DOHH2 (cell line): ENCODE measurements around the gene FOXD4.
"Not testable (repeated sequence)": the region's sequence is repeated elsewhere in the genome, so short reads cannot be mapped to it uniquely, and the experiment has no call there.

Experiments used
- CTCF ChIP-seq: fragments of 200-600 bp; sonication (generic); IDR thresholded peaks from one replicate; pipeline ENCODE4 v1.5.1; 2014; ENCODE audit warnings: antibody characterized with exemption, mild to moderate bottlenecking, low read depth, low read length; ENCODE audit not compliant: poor library complexity, severe bottlenecking
- EZH2phosphoT487 ChIP-seq: fragments of 200-600 bp; sonication (generic); IDR thresholded peaks from 2 replicates; pipeline ENCODE4 v1.6.1; 2017; ENCODE audit warnings: borderline replicate concordance, mild to moderate bottlenecking, antibody characterized with exemption, low read length, moderate library complexity, mixed read lengths

- not testable (repeated sequence) for TF ChIP-seq CTCF, EZH2phosphoT487
Observed at GRCh38 chr9:159871-160270, 41.7 kb upstream of the FOXD4 start.
